Right forelimb (tissue), 1 donor: ENCODE measurements around the gene SLC2A13.
"Not testable (repeated sequence)": the region's sequence is repeated elsewhere in the genome, so short reads cannot be mapped to it uniquely, and the experiment has no call there.

Experiments
- DNase-seq: peaks from one replicate; pipeline ENCODE4 v3.0.0-alpha.2; 2018

SLC2A13 gene

GRCh38 chr12:40104461-40105264 is 1.2 kb downstream of the SLC2A13 start:
- no peak for DNase-seq

DNA sequence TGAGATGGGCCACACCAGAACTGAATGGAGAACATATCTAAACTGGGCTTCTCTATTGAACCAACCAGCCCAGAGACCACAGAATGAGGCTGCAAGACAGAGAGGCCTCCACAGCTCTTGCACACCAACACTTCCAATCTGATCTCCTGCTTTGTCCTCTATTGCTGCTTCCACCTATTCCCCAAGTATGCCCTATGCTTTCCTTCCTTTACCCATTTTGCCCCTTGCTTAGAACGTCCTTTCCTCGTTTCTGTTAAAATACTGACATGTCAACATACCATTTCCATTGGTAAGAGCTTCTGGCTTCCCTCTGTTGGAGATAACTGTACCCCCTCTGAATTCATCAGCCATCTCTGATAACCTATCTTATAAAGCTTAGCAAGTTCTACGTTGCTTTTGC is 2.8 kb downstream of the SLC2A13 start:
- no peak for DNase-seq

- no peak for DNase-seq
Observed at GRCh38 chr12:40101747-40102146, 4.1 kb downstream of the SLC2A13 start.

DNA sequence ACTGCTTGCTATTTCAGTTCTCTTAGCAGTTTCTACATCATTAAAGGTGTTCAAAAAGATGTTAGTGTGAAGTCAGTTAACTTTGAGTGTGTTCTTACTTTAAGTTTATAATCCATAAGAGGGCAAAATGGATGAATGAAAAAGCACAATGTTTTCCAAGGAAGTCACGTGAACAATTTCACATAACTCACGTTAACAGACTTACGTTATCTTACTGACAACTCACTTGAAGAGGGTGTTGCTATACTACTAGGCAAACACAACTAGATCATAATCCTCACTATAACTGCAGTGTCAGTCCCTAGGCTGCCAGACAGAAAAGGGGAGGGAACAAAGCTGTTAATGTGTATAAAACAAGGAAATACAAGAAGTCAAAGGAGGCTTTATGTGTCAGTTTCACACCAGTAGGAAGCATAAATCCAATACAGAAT is 6.4 kb downstream of the SLC2A13 start:
- no peak for DNase-seq

DNA sequence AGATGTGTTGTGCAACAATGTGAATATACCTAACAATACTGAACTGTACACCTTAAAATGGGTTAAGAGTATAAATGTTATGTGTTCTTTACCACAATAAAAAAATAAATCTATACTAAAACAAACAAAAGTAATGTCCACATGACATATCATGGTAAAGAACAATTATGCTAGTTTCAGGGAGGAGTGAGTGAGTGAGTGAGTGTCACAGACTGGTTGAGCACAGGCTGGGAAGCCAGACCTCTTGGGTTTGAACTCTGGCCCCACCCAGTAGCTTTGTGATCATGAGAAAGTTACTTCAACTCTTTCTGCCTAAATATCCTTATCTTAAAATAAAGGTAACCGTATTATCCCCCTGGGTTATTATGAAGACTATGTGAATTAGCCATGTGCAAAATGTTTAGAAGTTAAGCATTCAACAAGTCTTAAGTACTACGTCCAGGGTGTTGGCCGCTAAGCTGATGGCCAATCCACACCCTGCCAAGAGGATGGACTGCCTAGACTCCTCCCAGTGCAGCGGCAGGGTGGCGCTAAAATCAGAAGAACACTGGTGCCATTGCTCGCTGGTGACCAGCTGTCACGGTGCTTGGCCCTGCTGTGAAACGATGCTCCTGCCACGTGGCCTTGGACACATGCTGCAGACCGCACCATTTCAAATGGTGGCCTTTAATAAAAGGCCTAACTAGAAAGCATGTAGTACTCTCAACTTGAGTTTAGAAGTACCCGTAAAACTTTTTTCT is 7.3 kb downstream of the SLC2A13 start:
- DNase-seq, result no peak

GRCh38 chr12:40093512-40093911 is 12.4 kb downstream of the SLC2A13 start:
- DNase-seq, result no peak

DNA sequence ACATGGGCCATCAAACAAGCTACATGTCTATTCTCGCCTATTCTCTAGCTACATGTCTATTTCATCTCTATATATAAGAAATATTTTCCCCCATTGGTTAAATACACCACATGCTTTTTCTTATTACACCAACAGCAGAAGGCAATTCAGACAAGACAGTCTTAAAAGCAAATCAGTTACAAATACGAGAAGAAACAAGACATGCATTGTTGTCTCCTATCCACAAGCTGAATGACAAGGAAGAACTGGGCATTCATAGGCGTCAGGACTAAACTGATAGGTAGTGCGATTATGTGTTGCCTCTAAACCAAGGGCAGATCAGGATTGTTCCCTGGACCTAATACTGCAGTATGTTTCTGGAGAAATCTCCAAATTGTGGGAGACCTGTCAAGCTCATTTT is 19.4 kb downstream of the SLC2A13 start:
- DNase-seq, result no peak

DNA sequence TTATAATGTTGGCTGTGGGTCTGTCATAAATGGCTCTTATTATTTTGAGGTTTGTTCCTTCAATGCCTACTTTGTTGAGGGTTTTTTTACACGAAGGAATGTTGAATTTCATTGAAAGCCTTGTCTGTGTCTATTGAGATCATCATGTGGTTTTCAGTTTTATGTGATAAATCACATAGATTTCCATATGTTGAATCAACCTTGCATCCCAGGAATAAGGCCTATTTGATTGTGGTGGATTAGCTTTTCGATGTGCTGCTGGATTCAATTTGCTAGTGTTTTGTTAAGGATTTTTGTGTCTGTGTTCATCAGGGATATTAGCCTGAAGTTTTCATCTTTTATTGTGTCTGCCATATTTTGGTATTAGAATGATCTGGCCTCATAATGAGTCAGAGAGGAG is 27.6 kb downstream of the SLC2A13 start:
- DNase-seq, result no peak

GRCh38 chr12:40075458-40075857 is 30.4 kb downstream of the SLC2A13 start:
- no peak for DNase-seq

DNA sequence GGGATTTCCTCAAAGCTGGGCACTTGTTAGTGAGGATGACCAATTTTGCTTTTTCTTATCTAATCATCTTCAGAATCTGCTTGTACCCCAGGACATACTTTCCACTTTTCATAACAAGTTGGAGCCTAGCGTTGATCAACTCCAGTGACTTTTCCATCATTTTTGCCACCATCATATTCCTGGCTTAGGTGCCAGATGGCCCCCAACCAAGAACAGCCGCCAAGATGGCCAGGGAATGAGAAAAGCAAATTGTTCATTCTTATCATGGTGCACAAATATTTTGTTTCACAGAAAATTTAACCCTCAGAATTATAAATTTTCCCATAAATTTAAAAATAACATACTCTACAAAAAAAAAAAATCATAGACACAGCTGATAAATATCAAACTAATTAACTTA is 37.5 kb downstream of the SLC2A13 start:
- DNase-seq, result no peak

- DNase-seq, result no peak
Observed at GRCh38 chr12:40065636-40066035, 40.2 kb downstream of the SLC2A13 start.

DNA sequence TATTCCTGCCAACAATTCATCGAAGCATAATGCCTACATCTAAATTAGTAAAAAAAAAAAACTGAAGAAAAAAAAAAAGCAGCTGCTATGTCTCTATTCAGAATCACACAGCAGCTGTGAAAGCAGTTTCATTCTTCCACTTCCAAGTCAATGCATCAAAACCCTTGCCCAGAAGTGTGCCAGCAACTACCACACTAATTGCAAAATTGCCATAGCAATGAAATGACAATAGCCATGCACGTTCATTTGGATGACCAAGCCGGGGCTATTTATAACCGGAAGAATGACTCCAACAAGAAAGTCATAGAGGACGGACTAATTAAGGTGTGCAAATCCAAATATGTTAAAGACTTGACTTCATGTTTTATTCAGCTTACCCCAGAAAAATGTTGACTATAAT is 42.5 kb downstream of the SLC2A13 start:
- DNase-seq, result no peak

GRCh38 chr12:40058721-40059190 is 47.1 kb downstream of the SLC2A13 start:
- no peak for DNase-seq

DNA sequence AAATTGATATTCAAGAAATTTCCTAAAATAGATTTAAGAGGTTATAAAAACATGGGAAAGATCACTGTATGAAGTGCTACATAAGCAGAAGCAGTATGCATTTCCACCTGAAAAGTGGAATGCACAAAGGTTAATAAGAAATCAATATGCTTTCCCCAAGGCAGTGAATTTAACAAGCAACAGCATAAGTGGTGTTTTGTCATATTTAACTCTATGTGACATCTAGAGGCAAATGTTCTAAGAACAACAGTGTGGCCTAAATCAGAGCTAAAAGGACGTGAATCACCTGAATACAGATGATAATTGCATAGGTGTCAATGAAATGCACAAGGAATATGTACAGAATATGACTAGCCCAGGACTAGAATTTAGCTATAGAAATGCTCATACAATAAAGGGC is 49.5 kb downstream of the SLC2A13 start:
- no peak for DNase-seq

GRCh38 chr12:40055776-40056175 is 50.1 kb downstream of the SLC2A13 start:
- DNase-seq, result no peak

DNA sequence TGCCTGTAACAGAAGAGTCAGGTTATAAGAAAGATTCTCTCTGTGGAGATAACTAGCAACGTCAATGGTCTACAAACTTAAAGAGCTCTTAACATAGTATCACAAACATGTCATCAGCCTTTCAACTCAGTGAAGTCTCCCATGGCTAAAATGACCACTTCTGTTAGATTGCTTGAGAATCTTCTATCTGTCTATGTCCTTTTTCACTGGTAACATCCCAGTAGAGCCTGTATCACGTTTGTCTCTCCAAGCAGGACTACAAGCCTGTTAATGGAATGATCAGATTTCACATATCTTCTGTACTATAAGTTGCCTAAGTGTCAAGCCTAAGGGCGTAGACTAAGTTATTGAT is 50.7 kb downstream of the SLC2A13 start:
- no peak for DNase-seq

DNA sequence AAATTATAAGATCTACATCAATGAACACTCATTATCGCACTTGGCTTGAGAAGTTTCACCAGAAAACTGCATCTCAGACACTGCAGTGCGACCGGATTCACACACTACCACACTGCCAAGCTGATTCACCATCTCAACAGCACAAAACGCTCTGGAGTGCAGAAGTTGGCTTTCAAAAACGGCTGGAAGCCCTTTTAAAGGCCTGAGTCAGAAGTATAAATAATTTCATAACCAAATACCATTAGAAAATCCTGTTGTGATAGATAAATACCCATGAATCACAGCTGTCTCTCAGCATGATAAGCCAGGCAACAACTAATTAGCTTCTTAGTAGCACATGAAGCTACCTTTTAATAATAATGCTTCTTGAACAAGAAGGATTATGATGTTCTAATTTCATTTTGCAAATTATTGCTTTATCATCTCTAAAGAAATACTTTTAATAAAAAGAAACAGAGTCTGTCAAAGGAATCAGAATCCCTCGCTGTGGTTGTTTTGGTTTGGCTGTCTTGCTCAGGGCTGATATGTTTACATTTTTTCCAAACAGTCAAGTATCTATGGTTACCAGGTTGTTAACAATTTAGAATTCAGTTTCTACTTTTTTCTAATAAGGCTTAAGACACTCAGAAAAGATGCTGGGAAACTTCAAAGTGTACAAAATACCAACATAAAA is 51.2 kb downstream of the SLC2A13 start:
- DNase-seq, result no peak

DNA sequence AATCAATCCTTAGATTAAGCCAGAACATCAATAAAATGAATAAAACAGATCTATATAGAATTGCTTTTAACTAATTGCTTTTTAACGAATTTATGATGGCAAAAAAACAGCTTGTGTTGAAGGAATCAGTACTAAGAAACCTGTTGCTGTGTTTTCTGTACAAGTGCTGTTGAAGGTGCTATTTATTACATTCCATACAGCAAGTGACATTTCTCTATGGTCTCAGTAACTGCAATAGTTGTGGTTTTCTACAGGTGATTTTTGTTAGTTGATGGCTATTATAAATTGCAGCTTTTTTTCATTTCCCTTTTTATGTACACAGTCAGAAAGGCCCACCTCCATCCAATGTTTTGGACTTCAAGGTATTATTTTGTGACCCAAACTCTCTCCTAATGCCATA is 56.6 kb downstream of the SLC2A13 start:
- no peak for DNase-seq

DNA sequence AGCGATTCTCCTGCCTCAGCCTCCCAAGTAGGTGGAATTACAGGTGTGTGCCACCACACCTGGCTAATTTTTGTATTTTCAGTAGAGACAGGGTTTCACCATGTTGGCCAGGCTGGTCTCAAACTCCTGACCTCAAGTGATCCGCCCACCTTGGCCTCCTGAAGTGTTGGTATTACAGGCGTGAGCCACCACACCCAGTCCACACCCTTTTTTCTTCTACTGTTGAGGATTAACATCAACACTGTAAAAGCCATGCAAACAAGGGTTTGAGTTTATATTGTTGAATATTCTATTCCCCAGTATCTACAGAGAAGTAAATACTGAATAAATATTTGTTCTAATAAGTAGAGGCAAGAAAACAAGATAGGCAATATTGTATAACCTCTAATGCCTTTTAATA is 58.9 kb downstream of the SLC2A13 start:
- not testable (repeated sequence) for DNase-seq

DNA sequence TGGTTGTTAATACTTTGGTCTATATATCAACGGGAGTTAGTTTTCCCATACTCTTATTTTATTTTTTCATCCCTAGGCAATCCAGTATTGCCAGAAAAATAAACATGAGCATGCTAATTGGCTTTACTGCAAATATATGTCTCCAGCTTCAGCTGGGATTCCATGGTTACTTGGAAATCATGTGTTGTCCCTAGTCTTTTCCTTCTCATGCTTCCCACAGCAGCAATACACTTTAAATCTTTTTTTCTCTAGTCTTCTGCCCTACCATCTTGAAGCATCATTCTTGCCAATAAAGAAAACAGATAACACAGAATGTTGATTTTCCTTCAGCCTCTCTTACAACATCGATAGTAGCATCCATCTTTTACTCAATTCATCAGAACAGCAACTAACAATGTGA is 60.2 kb downstream of the SLC2A13 start:
- DNase-seq, result no peak

- DNase-seq, result no peak
Observed at GRCh38 chr12:40044396-40044795, 61.5 kb downstream of the SLC2A13 start.

DNA sequence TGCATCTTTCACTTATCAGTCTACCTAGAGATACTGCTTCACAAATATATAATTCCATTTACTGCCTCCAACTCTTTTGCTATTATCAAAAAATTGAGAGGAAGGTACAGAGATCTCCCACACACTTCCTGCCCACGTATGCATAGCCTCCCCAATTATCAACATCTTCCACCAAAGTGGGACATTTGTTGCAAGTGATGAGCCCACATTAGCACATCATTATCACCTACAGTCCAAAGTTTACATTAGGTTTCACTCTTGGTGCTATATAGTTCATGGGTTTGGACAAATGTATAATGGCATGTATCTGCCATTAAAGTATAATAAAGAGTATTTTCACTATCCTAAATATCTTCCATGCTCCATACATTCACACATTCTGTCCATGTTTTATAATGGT is 66.3 kb downstream of the SLC2A13 start:
- DNase-seq, result no peak

- DNase-seq, result no peak
Observed at GRCh38 chr12:40038619-40039018, 67.3 kb downstream of the SLC2A13 start.

- no peak for DNase-seq
Observed at GRCh38 chr12:40034712-40035111, 71.2 kb downstream of the SLC2A13 start.
